HepG2 (cell line): ENCODE measurements around the gene GPR176. TPM values are rescaled to one million over a fixed set of nuclear protein-coding genes. Genes with fewer than 3 reads are reported as not detected.

ENCODE experiments used
- ATAC-seq: fragments of 200-7000 bp; cut with Tn5 transposase; 3 replicates; pipeline ENCODE4 v1.9.1; 2020; ENCODE audit warnings: mild to moderate bottlenecking, moderate library complexity
- BruUV-seq: library from RNA; stranded (reverse); fragments of 400-500 nt; replicated peaks from 2 replicates; lab custom pipeline; 2021; lab: Mats Ljungman, UMichigan
- CTCF ChIA-PET: fragments of 300-600 bp; formaldehyde crosslinking; extraction: SDS; loops from one replicate; lab custom pipeline; 2021; ENCODE audit warnings: low total read pairs, inconsistent platforms, low intra/inter-chr PET ratio; lab: Yijun Ruan, JAX
- POLR2A ChIA-PET: fragments of 350-600 bp; sonication (Branson Sonifier 250); formaldehyde crosslinking; loops from one replicate; lab custom pipeline; 2020; ENCODE audit warnings: antibody characterized with exemption, inconsistent platforms; lab: Yijun Ruan, JAX
- DNase-seq: peaks from one replicate; pipeline ENCODE4 v3.0.0-alpha.2; 2015; ENCODE audit warnings: low spot score
- FAIRE-seq: peaks from 3 replicates; lab custom pipeline; 2011; peaks lifted over from hg19 to GRCh38; lab: Jason Lieb, UNC
- H2AFZ ChIP-seq: one replicate; pipeline ENCODE4 v1.6.1; 2011; ENCODE audit warnings: low read length, inconsistent platforms
- H3K27ac ChIP-seq: fragments of 300-600 bp; 3 replicates; pipeline ENCODE4 v1.8.0; 2011; ENCODE audit warnings: mixed run types, mild to moderate bottlenecking, mixed read lengths, low read length, inconsistent platforms; ENCODE audit not compliant: insufficient read depth; ENCODE audit errors: extremely low read length
- H3K27me3 ChIP-seq, 2 experiments: fragments of 200-600 bp in 1 of 2; 2 replicates in 1 of 2; 3 replicates in 1 of 2; pipeline versions ENCODE4 v1.6.0 to v1.8.0; 2011; ENCODE audit warnings: low read length in 2 of 2, mild to moderate bottlenecking in 2 of 2, moderate library complexity in 2 of 2, inconsistent platforms in 1 of 2; ENCODE audit not compliant: insufficient read depth in 2 of 2, control insufficient read depth in 1 of 2
- H3K36me3 ChIP-seq, 2 experiments: fragments of 200-600 bp in 1 of 2; replicated peaks in 1 of 2; 2 replicates in 1 of 2; 3 replicates in 1 of 2; pipeline versions ENCODE4 v1.5.1 to v1.8.0; 2011; ENCODE audit warnings: low read length in 2 of 2, inconsistent platforms in 1 of 2; ENCODE audit not compliant: insufficient read depth in 2 of 2, control insufficient read depth in 1 of 2
- H3K4me1 ChIP-seq: 2 replicates; pipeline ENCODE4 v1.5.1; 2012; ENCODE audit warnings: low read length, inconsistent platforms; ENCODE audit not compliant: insufficient read depth
- H3K4me2 ChIP-seq: 2 replicates; pipeline ENCODE4 v1.6.0; 2011; ENCODE audit warnings: low read depth, low read length, inconsistent platforms
- H3K4me3 ChIP-seq, 3 experiments: fragments of 200-600 bp in 1 of 3; sonication (generic), shearing (Covaris generic) in 1 of 3; replicated peaks in 1 of 3; 2 replicates each; pipeline ENCODE4 v1.5.1; 2011 to 2016; ENCODE audit warnings: low read length in 3 of 3, inconsistent platforms in 2 of 3, low read depth in 2 of 3, mild to moderate bottlenecking in 2 of 3, control low read depth in 1 of 3, mixed read lengths in 1 of 3; ENCODE audit not compliant: insufficient read depth in 1 of 3
- H3K79me2 ChIP-seq: one replicate; pipeline ENCODE4 v1.6.1; 2011; ENCODE audit warnings: low read length, inconsistent platforms; ENCODE audit not compliant: insufficient read depth
- H3K9ac ChIP-seq: 2 replicates; pipeline ENCODE4 v1.6.0; 2011; ENCODE audit warnings: mild to moderate bottlenecking, low read depth, low read length, inconsistent platforms; ENCODE audit not compliant: insufficient read depth
- H3K9me3 ChIP-seq: 2 replicates; pipeline ENCODE4 v1.5.1; 2012; ENCODE audit warnings: mild to moderate bottlenecking, low read length
- H4K20me1 ChIP-seq: 2 replicates; pipeline ENCODE4 v1.6.0; 2011; ENCODE audit warnings: inconsistent platforms, mild to moderate bottlenecking, low read length, moderate library complexity; ENCODE audit not compliant: insufficient read depth
- ARID2 ChIP-seq: sonication (generic); formaldehyde crosslinking; IDR thresholded peaks from 2 replicates; pipeline ENCODE4 v1.8.1; 2022; ENCODE audit warnings: mild to moderate bottlenecking, missing genetic modification reagents, borderline replicate concordance
- ETV6 ChIP-seq: sonication (generic); formaldehyde crosslinking; conservative IDR thresholded peaks from 2 replicates; pipeline ENCODE4 v1.4.0; 2020; ENCODE audit warnings: missing genetic modification reagents
- FOXP1 ChIP-seq, 2 experiments: fragments of 450-650 bp in 1 of 2; IDR thresholded peaks; 2 replicates each; pipeline ENCODE4 v1.6.1; 2017 to 2018; ENCODE audit warnings: antibody characterized with exemption in 1 of 2
- HOXA9 ChIP-seq: sonication (generic); formaldehyde crosslinking; IDR thresholded peaks from 2 replicates; pipeline ENCODE4 v1.8.1; 2022; ENCODE audit warnings: missing genetic modification reagents, mild to moderate bottlenecking, moderate library complexity, borderline replicate concordance
- JUN ChIP-seq: sonication (generic); formaldehyde crosslinking; IDR thresholded peaks from 2 replicates; pipeline ENCODE4 v1.4.0; 2020; ENCODE audit warnings: mild to moderate bottlenecking, missing genetic modification reagents
- MLX ChIP-seq: IDR thresholded peaks from 2 replicates; pipeline ENCODE4 v1.6.1; 2016
- MYC ChIP-seq: sonication (generic); formaldehyde crosslinking; IDR thresholded peaks from 2 replicates; pipeline ENCODE4 v1.9.0; 2021; ENCODE audit warnings: missing genetic modification reagents, borderline replicate concordance
- NBN ChIP-seq: fragments of 450-650 bp; conservative IDR thresholded peaks from 2 replicates; pipeline ENCODE4 v1.6.1; 2017
- PBX3 ChIP-seq: sonication (generic); formaldehyde crosslinking; IDR thresholded peaks from 2 replicates; pipeline ENCODE4 v1.8.1; 2023; ENCODE audit warnings: missing genetic modification reagents, inconsistent platforms, borderline replicate concordance
- RAD21 ChIP-seq: fragments of 450-650 bp; formaldehyde crosslinking; IDR thresholded peaks from 2 replicates; pipeline ENCODE4 v1.5.0; 2020; ENCODE audit warnings: mild to moderate bottlenecking
- SAP130 ChIP-seq: IDR thresholded peaks from 2 replicates; pipeline ENCODE4 v1.6.1; 2016; ENCODE audit warnings: low read depth
- SOX6 ChIP-seq, 2 experiments: fragments of 450-650 bp in 1 of 2; sonication (generic) in 1 of 2; formaldehyde crosslinking in 1 of 2; IDR thresholded peaks; 2 replicates each; pipeline versions ENCODE4 v1.4.0 to v1.6.1; 2017 to 2020; ENCODE audit warnings: antibody characterized with exemption in 1 of 2, mild to moderate bottlenecking in 1 of 2, missing genetic modification reagents in 1 of 2
- TBX3 ChIP-seq: fragments of 450-650 bp; IDR thresholded peaks from 2 replicates; pipeline ENCODE4 v1.6.1; 2017; ENCODE audit warnings: antibody characterized with exemption, mild to moderate bottlenecking, inconsistent platforms, borderline replicate concordance
- ZNF205 ChIP-seq: IDR thresholded peaks from 2 replicates; pipeline ENCODE4 v1.6.1; 2018; ENCODE audit warnings: missing biosample characterization, missing genetic modification reagents
- ZNF230 ChIP-seq: sonication (generic); formaldehyde crosslinking; IDR thresholded peaks from 2 replicates; pipeline ENCODE4 v1.4.0; 2020; ENCODE audit warnings: mild to moderate bottlenecking, missing genetic modification reagents
- ZNF235 ChIP-seq: sonication (generic); formaldehyde crosslinking; IDR thresholded peaks from 2 replicates; pipeline ENCODE4 v1.8.1; 2023; ENCODE audit warnings: mild to moderate bottlenecking, missing genetic modification reagents, borderline replicate concordance
- ZNF282 ChIP-seq: fragments of 450-650 bp; IDR thresholded peaks from 2 replicates; pipeline ENCODE4 v1.6.1; 2018; ENCODE audit not compliant: partially characterized antibody
- ZNF598 ChIP-seq: sonication (generic); formaldehyde crosslinking; IDR thresholded peaks from 2 replicates; pipeline ENCODE4 v1.5.1; 2020; ENCODE audit warnings: mild to moderate bottlenecking, missing genetic modification reagents, borderline replicate concordance
- ZNF781 ChIP-seq: sonication (generic); formaldehyde crosslinking; IDR thresholded peaks from 2 replicates; pipeline ENCODE4 v1.5.1; 2020; ENCODE audit warnings: borderline replicate concordance, mild to moderate bottlenecking, missing genetic modification reagents; ENCODE audit errors: not compliant biosample characterization
- ZSCAN25 ChIP-seq: sonication (generic); formaldehyde crosslinking; IDR thresholded peaks from 2 replicates; pipeline ENCODE4 v1.8.0; 2022; ENCODE audit warnings: mild to moderate bottlenecking, missing genetic modification reagents
- WGBS: methylation state at CpG from one replicate; pipeline ENCODE4 v1.1.6; 2017; ENCODE audit warnings: low lambda C conversion rate; 5-methylcytosine and 5-hydroxymethylcytosine counted together
- in situ Hi-C: cut with HindIII; loops from 2 replicates; pipeline ENCODE4 v1.10.0; 2017; ENCODE audit warnings: low pct_unique_long_range_greater_than_20kb; ENCODE audit not compliant: extremely low pct_ligation_motif_present
- intact Hi-C: fragments of 100-400 bp; cut with micrococcal nuclease; formaldehyde crosslinking; loops from one replicate; pipeline ENCODE4 v1.10.0; 2022; ENCODE audit not compliant: unreplicated experiment
- polyA plus RNA-seq, 8 experiments: library from polyadenylated mRNA; depleted of rRNA in 3 of 8; stranded (reverse) in 7 of 8; unstranded in 1 of 8; fragments of >200 nt; fragmentation: Illumina TruSeq in 4 of 8; extraction: Trizol in 4 of 8; gene quantifications; 2 replicates each; pipeline versions ENCODE4 v1.2.1 to v1.2.3, GENCODE V29; 2011 to 2016; ENCODE audit warnings: low read depth in 4 of 8, missing spikeins in 1 of 8, mixed read lengths in 1 of 8; ENCODE audit not compliant: insufficient read depth in 1 of 8
- total RNA-seq, 5 experiments: library from RNA; depleted of rRNA; stranded (reverse); fragments of >200 nt; fragmentation: Illumina TruSeq; extraction: Trizol; gene quantifications; 2 replicates each; pipeline ENCODE4 v1.2.3, GENCODE V29; 2016; ENCODE audit warnings: low read depth in 1 of 5
- TF ChIP-seq, protein P1 (sequence below): sonication (generic); formaldehyde crosslinking; IDR thresholded peaks from 2 replicates; pipeline ENCODE4 v1.5.0; 2020; ENCODE audit warnings: missing genetic modification reagents
- TF ChIP-seq, protein P2 (sequence below): sonication (generic); formaldehyde crosslinking; IDR thresholded peaks from 2 replicates; pipeline ENCODE4 v1.4.0; 2020; ENCODE audit warnings: missing genetic modification reagents, mild to moderate bottlenecking, borderline replicate concordance

The GPR176 gene
- total and polyA plus RNA-seq, 2 of the 13 experiments (the other 11 are each of a cell fraction or from before 2014, with no cell fraction given): 0.11 to 0.20 TPM

GRCh38 chr15:39786447-39787056, 133.5 kb downstream of the GPR176 start:
- Histone ChIP-seq H3K9ac (no peak overlapping the region), H4K20me1 (no peaks in the 10 kb centered on the region), H3K27me3 (no peaks in the 10 kb centered on the region; a peak in 2 of 5 replicates), H3K27ac (no peak overlapping the region), H3K4me2 (no peak overlapping the region), H3K4me1 (peaks cover 44% of the 10 kb centered on the region), H3K36me3 (no peaks in the 10 kb centered on the region), H2AFZ (no peak overlapping the region), H3K4me3 (no peak overlapping the region), H3K9me3 (no peaks in the 10 kb centered on the region), H3K79me2 (no peaks in the 10 kb centered on the region)
- FAIRE-seq (no peak), ATAC-seq (no peak), DNase-seq (peak; percentile 47)
- ChIA-PET CTCF (interaction anchor here (1.9 kb wide), 1 partner anchor 88 kb away, joined by 16 read pairs; no protein-coding TSS in a partner anchor), POLR2A (no interaction called here)
- WGBS: 7% methylated on average over 5 of the region's 5 CpGs
- in situ Hi-C loops (loop anchor here (5.0 kb wide), 1 partner anchor 91 kb away; no protein-coding TSS in a partner anchor), intact Hi-C loops (loop anchor here (1.0 to 5.0 kb wide), 3 partner anchors 89 to 246 kb away; partner anchors contain the start of gene EIF2AK4)
- no TSS peak for BruUV-seq
- TF ChIP-seq, protein P1, sequence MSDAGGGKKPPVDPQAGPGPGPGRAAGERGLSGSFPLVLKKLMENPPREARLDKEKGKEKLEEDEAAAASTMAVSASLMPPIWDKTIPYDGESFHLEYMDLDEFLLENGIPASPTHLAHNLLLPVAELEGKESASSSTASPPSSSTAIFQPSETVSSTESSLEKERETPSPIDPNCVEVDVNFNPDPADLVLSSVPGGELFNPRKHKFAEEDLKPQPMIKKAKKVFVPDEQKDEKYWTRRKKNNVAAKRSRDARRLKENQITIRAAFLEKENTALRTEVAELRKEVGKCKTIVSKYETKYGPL: no peak
- TF ChIP-seq ZNF235 (no peak), ETV6 (CRISPR knock-in tag) (no peak), SOX6 (IDR thresholded peaks at IDR 0.05) (no peak), SOX6 (CRISPR knock-in tag; IDR thresholded peaks at IDR 0.05) (no peak), FOXP1 (IDR thresholded peaks at IDR 0.05) (no peak), FOXP1 (CRISPR knock-in tag; IDR thresholded peaks at IDR 0.05) (no peak), MLX (no peak), JUN (no peak), ARID2 (CRISPR knock-in tag) (no peak), ZNF230 (CRISPR knock-in tag) (no peak), NBN (no peak), ZSCAN25 (CRISPR knock-in tag) (no peak), ZNF205 (CRISPR knock-in tag) (no peak), SAP130 (no peak), HOXA9 (CRISPR knock-in tag) (no peak), ZNF781 (CRISPR knock-in tag) (no peak), RAD21 (CRISPR knock-in tag) (peak; percentile 21; the same call in 1 of the 2 replicates), ZNF598 (CRISPR knock-in tag) (no peak), MYC (CRISPR knock-in tag) (no peak), ZNF282 (no peak), PBX3 (CRISPR knock-in tag) (no peak), TBX3 (no peak)
- TF ChIP-seq, protein P2, sequence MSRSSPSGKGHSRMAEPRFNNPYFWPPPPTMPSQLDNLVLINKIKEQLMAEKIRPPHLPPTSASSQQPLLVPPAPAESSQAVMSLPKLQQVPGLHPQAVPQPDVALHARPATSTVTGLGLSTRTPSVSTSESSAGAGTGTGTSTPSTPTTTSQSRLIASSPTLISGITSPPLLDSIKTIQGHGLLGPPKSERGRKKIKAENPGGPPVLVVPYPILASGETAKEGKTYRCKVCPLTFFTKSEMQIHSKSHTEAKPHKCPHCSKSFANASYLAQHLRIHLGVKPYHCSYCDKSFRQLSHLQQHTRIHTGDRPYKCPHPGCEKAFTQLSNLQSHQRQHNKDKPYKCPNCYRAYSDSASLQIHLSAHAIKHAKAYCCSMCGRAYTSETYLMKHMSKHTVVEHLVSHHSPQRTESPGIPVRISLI (CRISPR knock-in tag): peak; percentile 53; the same call in 1 of the 2 replicates
